Measurements from ENCODE around the gene CCDC78.
A peak's percentile ranks its signal among the peaks of the same experiment; 100 is the strongest.

CCDC78 gene

GRCh38 chr16:722835-723633 lies 3.2 kb downstream of the CCDC78 start:
- DNase-seq, result no peak

GRCh38 chr16:721765-722540 lies 4.3 kb downstream of the CCDC78 start:
- no peak for DNase-seq

- peak; percentile 84 for DNase-seq
Observed at GRCh38 chr16:720990-721764, 5.1 kb downstream of the CCDC78 start, which contains the start of gene ANTKMT. TSS of gene ANTKMT (plus strand) at chr16:721146. CDS start at chr16:721275, 129 bp downstream.

- DNase-seq, result peak; percentile 56
Observed at GRCh38 chr16:720447-720989, 5.7 kb downstream of the CCDC78 start.

- no peak for DNase-seq
Observed at GRCh38 chr16:719815-720446, 6.3 kb downstream of the CCDC78 start.

GRCh38 chr16:718922-719321 lies 7.3 kb downstream of the CCDC78 start:
- DNase-seq, result no peak

- no peak for DNase-seq
Observed at GRCh38 chr16:718389-718788, 7.9 kb downstream of the CCDC78 start.

- no peak for DNase-seq
Observed at GRCh38 chr16:717450-718245, 8.6 kb downstream of the CCDC78 start.

- no peak for DNase-seq
Observed at GRCh38 chr16:716768-717325, 9.4 kb downstream of the CCDC78 start.

- no peak for DNase-seq
Observed at GRCh38 chr16:716200-716568, 10.1 kb downstream of the CCDC78 start.

GRCh38 chr16:715477-716199 lies 10.6 kb downstream of the CCDC78 start:
- DNase-seq, result peak; percentile 29

GRCh38 chr16:714558-715476 lies 11.4 kb downstream of the CCDC78 start, which contains the start of gene METRN:
TSS of gene METRN (plus strand) at chr16:715118. CDS start at chr16:715290, 172 bp downstream.
- peak; percentile 95 for DNase-seq

GRCh38 chr16:714079-714478 lies 12.2 kb downstream of the CCDC78 start:
- DNase-seq, result no peak

- DNase-seq, result peak; percentile 64
Observed at GRCh38 chr16:712740-713250, 13.4 kb downstream of the CCDC78 start.

GRCh38 chr16:711548-712320 lies 14.5 kb downstream of the CCDC78 start:
- DNase-seq, result peak; percentile 87

GRCh38 chr16:711084-711483 lies 15.2 kb downstream of the CCDC78 start:
- no peak for DNase-seq

GRCh38 chr16:710500-711075 lies 15.7 kb downstream of the CCDC78 start:
- DNase-seq, result no peak

All from CD4-positive, alpha-beta T cell treated with Interleukin-6 for 4 hours (primary cell).